ENCODE measurements around the gene POU2F3. TPM values are rescaled to one million over a fixed set of nuclear protein-coding genes. Genes with fewer than 3 reads are reported as not detected.

Gene POU2F3
- total and polyA plus RNA-seq, 2 experiments from 2014 or later, result 0.15 to 0.40 TPM

GRCh38 chr11:120261931-120262330 is 22.0 kb downstream of the POU2F3 start:
- no peak for DNase-seq (ENCODE audit: low read depth in 1 of 2, low spot score in 1 of 2)
- no peak overlapping the region for H3K4me3 ChIP-seq
- no peaks in the 10 kb centered on the region for H3K4me1 ChIP-seq (ENCODE audit: low read depth)
- H3K36me3 ChIP-seq, result no peaks in the 10 kb centered on the region
- H3K27me3 ChIP-seq, result peaks cover 32% of the 10 kb centered on the region
- no peak for TF ChIP-seq CTCF (IDR thresholded peaks at IDR 0.05; ENCODE audit: low read depth, low read length)
- no peak overlapping the region for H3K27ac ChIP-seq
- no peaks in the 10 kb centered on the region for H3K9me3 ChIP-seq (ENCODE audit: low read depth)

- H3K9me3 ChIP-seq (ENCODE audit: low read depth), result no peaks in the 10 kb centered on the region
- H3K4me3 ChIP-seq, result no peak overlapping the region
- no peaks in the 10 kb centered on the region for H3K4me1 ChIP-seq (ENCODE audit: low read depth)
- H3K27ac ChIP-seq, result no peak overlapping the region
- no peaks in the 10 kb centered on the region for H3K36me3 ChIP-seq
- H3K27me3 ChIP-seq, result peaks cover 44% of the 10 kb centered on the region
- no peak for TF ChIP-seq CTCF (IDR thresholded peaks at IDR 0.05; ENCODE audit: low read depth, low read length)
- DNase-seq (ENCODE audit: low read depth in 1 of 2, low spot score in 1 of 2), result no peak
Measured at GRCh38 chr11:120267319-120267718, 27.4 kb downstream of the POU2F3 start.

- Histone ChIP-seq H3K27me3 (peaks cover 44% of the 10 kb centered on the region), H3K36me3 (no peaks in the 10 kb centered on the region), H3K4me1 (ENCODE audit: low read depth) (no peaks in the 10 kb centered on the region), H3K27ac (no peak overlapping the region), H3K9me3 (ENCODE audit: low read depth) (no peaks in the 10 kb centered on the region), H3K4me3 (no peak overlapping the region)
- no peak for DNase-seq (ENCODE audit: low read depth in 1 of 2, low spot score in 1 of 2)
- no peak for TF ChIP-seq CTCF (IDR thresholded peaks at IDR 0.05; ENCODE audit: low read depth, low read length)
Measured at GRCh38 chr11:120268686-120269085, 28.7 kb downstream of the POU2F3 start.

GRCh38 chr11:120270386-120270785 is 30.4 kb downstream of the POU2F3 start:
- no peaks in the 10 kb centered on the region for H3K4me1 ChIP-seq (ENCODE audit: low read depth)
- peaks cover 45% of the 10 kb centered on the region for H3K27me3 ChIP-seq
- no peak for TF ChIP-seq CTCF (IDR thresholded peaks at IDR 0.05; ENCODE audit: low read depth, low read length)

GRCh38 chr11:120271672-120272071 is 31.7 kb downstream of the POU2F3 start:
- Histone ChIP-seq H3K27me3 (peaks cover 33% of the 10 kb centered on the region), H3K27ac (no peak overlapping the region), H3K9me3 (ENCODE audit: low read depth) (no peaks in the 10 kb centered on the region), H3K4me1 (ENCODE audit: low read depth) (no peaks in the 10 kb centered on the region), H3K36me3 (no peaks in the 10 kb centered on the region), H3K4me3 (no peak overlapping the region)
- DNase-seq (ENCODE audit: low read depth in 1 of 2, low spot score in 1 of 2), result no peak
- TF ChIP-seq CTCF (IDR thresholded peaks at IDR 0.05; ENCODE audit: low read depth, low read length), result no peak

More at GRCh38 chr11:120270386-120270785, 30.4 kb downstream of the POU2F3 start:
- no peak overlapping the region for H3K4me3 ChIP-seq
- H3K9me3 ChIP-seq (ENCODE audit: low read depth), result no peaks in the 10 kb centered on the region
- no peaks in the 10 kb centered on the region for H3K36me3 ChIP-seq
- H3K27ac ChIP-seq, result no peak overlapping the region
- DNase-seq (ENCODE audit: low read depth in 1 of 2, low spot score in 1 of 2), result peak in 1 of 2 donors; percentile 21

- H3K4me1 ChIP-seq (ENCODE audit: low read depth), result no peaks in the 10 kb centered on the region
- peak in 1 of 2 donors; percentile 58 for DNase-seq (ENCODE audit: low read depth in 1 of 2, low spot score in 1 of 2)
- no peak overlapping the region for H3K4me3 ChIP-seq
- no peak for TF ChIP-seq CTCF (IDR thresholded peaks at IDR 0.05; ENCODE audit: low read depth, low read length)
- no peaks in the 10 kb centered on the region for H3K9me3 ChIP-seq (ENCODE audit: low read depth)
- H3K36me3 ChIP-seq, result no peaks in the 10 kb centered on the region
- peaks cover 27% of the 10 kb centered on the region for H3K27me3 ChIP-seq
- H3K27ac ChIP-seq, result no peak overlapping the region
Measured at GRCh38 chr11:120272303-120272702, 32.4 kb downstream of the POU2F3 start.
